GM21528 (cell line): ENCODE results near the gene KLF15.
"Not testable (repeated sequence)": the region's sequence is repeated elsewhere in the genome, so short reads cannot be mapped to it uniquely, and the experiment has no call there.

Experiments
- ATAC-seq: cut with Tn5 transposase; IDR thresholded peaks from one replicate; pipeline ENCODE4 v1.9.1; 2021; ENCODE audit warnings: mild to moderate bottlenecking, moderate library complexity; ENCODE audit not compliant: unreplicated experiment, low FRiP score

The KLF15 gene

GRCh38 chr3:126349071-126349470 lies 8.1 kb downstream of the KLF15 start:
- ATAC-seq = no peak

DNA sequence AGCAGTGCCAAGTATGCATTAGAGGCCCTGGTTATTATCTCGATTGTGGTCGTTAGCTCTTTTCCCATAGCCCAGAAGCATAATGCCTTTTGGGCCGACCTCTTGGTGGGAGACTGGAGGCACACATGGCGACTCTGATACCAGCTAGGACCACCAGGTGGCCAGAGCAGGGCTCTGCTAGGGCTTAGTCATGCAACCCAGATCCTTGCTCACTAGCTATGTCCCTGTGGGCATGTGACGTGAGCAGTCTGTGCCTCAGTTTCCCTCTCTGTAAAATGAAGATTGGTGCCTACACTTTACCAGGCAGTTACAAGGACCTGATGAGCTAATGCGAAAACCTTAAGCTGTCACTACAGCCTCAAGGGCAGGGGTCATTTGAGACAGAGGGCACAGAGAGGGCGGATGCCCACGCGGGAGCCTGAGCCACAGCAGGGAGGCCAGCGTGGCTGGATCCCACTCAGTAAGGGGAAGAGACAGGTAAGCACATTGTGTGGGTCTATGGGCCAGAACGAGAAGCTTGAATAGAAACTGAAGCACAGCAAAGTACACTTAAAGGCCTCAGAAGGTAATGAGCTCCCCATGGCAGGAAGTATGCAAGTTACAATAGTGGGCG lies 8.8 kb downstream of the KLF15 start:
- no peak for ATAC-seq

GRCh38 chr3:126347543-126348161 lies 9.6 kb downstream of the KLF15 start:
- ATAC-seq = no peak

- no peak for ATAC-seq
Measured at GRCh38 chr3:126346466-126346865, 10.7 kb downstream of the KLF15 start.

- ATAC-seq = no peak
Measured at GRCh38 chr3:126345641-126346460, 11.4 kb downstream of the KLF15 start.

DNA sequence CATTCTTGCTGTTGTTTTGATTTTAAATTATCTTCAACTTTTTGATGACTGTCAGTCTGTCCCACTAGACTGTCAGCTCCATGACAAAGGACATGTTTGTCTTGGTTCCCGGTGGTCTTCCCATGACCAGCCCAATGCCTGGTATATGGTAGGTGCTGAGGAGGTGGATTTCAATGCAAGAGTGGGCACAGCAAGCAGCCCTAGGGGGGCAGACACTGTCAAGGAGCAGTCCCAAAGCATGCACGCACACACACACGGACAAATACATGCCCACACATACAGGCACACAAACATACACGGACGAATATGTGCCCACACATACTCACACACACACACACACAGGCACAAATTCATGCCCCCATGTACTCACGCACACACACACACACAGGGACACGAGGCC lies 12.0 kb downstream of the KLF15 start:
- ATAC-seq = no peak

- no peak for ATAC-seq
Measured at GRCh38 chr3:126344380-126345041, 12.7 kb downstream of the KLF15 start.

GRCh38 chr3:126343649-126344035 lies 13.6 kb downstream of the KLF15 start:
- ATAC-seq = no peak

DNA sequence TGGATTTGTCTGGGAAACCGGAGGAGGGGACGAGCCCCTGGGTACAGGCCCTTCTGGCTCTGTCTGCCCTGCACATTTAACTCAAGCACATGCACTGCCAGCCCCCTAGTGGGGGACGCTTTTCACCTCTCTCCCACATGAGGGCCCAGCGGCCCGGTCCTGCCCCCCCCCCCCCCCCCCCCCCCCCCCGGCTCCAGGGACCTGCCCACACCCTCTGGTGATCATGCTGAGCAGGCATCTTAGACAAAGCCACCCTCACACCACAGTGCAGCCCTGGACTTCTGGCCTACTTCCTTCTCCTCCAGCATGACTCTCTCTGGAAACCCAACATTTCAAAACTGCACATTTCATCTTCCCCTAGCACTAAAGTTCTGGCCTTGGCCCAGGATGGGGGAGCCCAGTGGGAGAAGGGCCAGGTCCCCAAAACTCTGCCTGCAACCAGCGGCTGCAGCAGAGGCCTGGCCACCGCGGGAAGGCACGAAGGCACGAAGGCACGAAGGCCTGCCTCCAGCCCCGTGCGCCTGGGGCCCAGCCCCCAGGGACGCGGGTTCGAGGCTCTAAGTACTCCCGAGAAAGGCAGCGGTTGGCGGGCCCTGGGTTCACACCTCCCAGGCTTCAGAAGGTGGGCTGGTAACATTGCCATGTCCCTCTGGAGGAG lies 14.1 kb downstream of the KLF15 start:
- ATAC-seq = no peak

- ATAC-seq = no peak
Measured at GRCh38 chr3:126342211-126342610, 15.0 kb downstream of the KLF15 start.

DNA sequence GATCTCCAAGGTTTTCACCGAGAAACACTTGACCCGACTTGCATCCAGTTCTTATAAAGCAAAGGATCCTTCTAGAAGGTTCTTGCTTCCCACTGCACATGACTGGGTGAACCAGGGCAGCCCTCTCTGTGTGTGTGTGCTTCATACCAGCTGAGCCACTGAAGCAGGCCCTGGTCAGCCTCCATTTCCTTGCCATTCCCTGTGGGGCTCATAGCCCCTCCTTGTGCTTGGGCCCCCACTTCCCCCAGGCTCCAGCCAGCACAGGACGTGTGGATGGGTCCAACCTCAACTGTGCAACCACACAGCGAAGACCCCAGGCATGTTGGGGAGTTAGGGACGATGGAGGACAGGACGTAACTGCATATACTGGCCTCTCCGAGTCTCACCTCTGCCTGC lies 15.5 kb downstream of the KLF15 start:
- ATAC-seq = no peak

DNA sequence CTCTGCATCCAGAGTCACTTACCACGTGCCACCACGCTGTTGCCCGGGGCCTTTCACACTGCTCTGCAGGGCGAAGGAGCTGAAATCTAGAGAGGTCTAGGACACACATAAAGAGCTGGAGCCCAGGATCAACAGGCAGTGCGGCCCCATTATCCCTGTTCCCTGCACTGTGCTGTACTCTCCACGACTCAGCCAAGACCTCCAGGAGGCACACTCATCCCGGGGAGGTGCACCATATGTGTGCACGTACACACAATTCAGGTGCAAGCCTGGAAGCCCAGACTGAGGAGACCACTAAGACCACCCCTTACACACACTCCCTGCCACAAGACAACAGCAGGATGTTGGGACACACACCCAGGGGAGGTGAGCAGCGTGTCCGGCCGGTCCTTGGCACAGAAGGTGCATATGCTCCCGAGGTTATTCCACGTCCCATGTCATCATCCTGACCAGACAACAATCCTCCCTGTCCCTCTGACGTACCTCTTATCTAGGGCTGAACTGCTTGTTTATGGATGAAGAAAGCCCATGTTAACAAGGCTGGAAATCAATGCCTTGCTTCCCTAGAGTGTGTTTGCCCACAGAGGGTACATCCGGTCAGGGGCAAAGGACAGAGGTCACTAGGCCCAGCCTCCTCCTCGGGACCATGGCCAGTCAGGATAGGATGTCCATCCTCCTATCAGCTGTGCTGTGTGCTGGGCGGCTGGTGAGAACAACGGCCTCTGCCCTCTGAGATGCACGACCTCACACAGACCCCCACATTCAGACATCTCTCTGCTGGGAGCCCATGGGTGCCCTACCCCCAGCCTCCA lies 16.1 kb downstream of the KLF15 start:
- ATAC-seq = no peak

DNA sequence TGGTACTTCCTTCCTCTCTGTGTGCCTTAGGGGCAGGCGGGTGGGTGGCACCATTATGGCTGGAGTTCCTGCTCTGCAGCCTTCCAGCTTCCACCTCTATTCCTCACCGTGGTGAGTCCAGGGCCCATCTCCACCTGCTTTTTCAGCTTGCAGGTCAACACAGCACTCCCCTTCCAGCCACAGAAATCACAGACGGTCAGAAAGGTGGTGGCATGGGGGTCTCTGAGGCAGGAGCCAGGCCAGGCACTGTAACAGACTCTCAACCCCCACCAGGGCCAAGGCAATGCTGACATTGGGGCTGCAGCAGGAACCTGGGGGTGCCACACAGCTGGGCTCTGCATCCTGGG lies 16.6 kb downstream of the KLF15 start:
- no peak for ATAC-seq

DNA sequence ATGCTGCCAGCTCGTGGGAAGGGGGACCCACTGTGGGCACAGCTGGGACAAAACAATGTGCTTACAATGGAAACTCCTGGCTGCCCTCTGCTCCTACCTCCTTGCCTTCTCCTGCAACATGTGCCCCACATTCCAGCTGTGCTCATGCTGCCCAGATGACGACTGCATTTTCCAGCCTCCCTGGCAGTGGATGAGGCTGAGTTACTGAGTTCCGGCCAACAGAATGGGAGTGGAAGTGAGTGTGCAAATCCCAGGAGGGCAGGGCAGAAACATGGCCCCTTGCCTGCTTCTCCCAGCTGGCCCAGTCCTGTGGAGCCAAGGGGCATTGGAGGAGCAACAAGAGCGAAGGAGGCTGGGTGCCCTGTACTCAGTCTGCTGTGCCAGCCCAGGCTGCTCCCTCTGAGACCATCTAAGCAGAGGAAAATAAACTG lies 17.1 kb downstream of the KLF15 start:
- ATAC-seq = no peak

- ATAC-seq = no peak
Measured at GRCh38 chr3:126339466-126339865, 17.7 kb downstream of the KLF15 start.

DNA sequence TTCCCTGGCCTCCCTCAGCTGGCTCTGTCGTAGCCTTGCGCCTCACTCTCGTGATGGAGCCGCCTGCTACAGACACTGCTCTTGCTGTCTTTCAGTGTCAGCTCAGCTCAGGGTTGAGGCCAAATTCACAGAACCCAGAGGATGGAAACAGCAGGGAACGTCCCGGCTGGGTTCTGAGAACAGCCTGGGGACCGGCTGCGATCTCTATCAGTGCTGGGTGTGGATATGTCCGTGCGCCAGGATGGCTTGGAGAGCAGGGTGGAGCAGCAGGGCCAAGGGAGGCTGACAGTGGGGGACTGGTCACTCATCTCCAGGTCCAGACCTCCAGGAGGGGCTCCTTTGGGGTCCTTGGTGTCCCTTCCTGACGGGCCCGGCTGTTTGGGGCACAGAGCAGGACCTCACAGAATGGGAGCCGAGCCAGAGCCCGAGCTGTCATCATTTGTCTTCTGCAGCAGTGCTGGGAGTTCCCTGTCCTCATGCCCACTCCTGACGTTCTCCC lies 18.4 kb downstream of the KLF15 start:
- ATAC-seq = no peak

GRCh38 chr3:126337980-126338651 lies 19.1 kb downstream of the KLF15 start:
- ATAC-seq = no peak

GRCh38 chr3:126331812-126332336 lies 25.3 kb downstream of the KLF15 start:
- ATAC-seq = not testable (repeated sequence)
